Measurements from ENCODE around the gene CHST8.

Gene CHST8

GRCh38 chr19:33778089-33778791 is 156.5 kb downstream of the CHST8 start:
- TF ChIP-seq, protein P1, sequence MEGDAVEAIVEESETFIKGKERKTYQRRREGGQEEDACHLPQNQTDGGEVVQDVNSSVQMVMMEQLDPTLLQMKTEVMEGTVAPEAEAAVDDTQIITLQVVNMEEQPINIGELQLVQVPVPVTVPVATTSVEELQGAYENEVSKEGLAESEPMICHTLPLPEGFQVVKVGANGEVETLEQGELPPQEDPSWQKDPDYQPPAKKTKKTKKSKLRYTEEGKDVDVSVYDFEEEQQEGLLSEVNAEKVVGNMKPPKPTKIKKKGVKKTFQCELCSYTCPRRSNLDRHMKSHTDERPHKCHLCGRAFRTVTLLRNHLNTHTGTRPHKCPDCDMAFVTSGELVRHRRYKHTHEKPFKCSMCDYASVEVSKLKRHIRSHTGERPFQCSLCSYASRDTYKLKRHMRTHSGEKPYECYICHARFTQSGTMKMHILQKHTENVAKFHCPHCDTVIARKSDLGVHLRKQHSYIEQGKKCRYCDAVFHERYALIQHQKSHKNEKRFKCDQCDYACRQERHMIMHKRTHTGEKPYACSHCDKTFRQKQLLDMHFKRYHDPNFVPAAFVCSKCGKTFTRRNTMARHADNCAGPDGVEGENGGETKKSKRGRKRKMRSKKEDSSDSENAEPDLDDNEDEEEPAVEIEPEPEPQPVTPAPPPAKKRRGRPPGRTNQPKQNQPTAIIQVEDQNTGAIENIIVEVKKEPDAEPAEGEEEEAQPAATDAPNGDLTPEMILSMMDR (conservative IDR thresholded peaks at IDR 0.05; ENCODE audit: low read depth, low read length) = peak; percentile 100
- H3K4me3 ChIP-seq (ENCODE audit: low read length) = no peak overlapping the region
- no peak for DNase-seq (ENCODE audit: low read depth)

GRCh38 chr19:33779849-33780248 is 158.1 kb downstream of the CHST8 start:
- DNase-seq (ENCODE audit: low read depth) = no peak
- TF ChIP-seq, protein P1 (conservative IDR thresholded peaks at IDR 0.05; ENCODE audit: low read depth, low read length) = no peak
- H3K4me3 ChIP-seq (ENCODE audit: low read length) = no peak overlapping the region

- TF ChIP-seq, protein P1 (conservative IDR thresholded peaks at IDR 0.05; ENCODE audit: low read depth, low read length) = no peak
- DNase-seq (ENCODE audit: low read depth) = no peak
- H3K4me3 ChIP-seq (ENCODE audit: low read length) = no peak overlapping the region
These were observed 158.5 kb downstream of the CHST8 start for GRCh38 chr19:33780251-33780650.

GRCh38 chr19:33780746-33781145 is 159.0 kb downstream of the CHST8 start:
- no peak for DNase-seq (ENCODE audit: low read depth)
- H3K4me3 ChIP-seq (ENCODE audit: low read length) = no peak overlapping the region
- TF ChIP-seq, protein P1 (conservative IDR thresholded peaks at IDR 0.05; ENCODE audit: low read depth, low read length) = no peak

DNA sequence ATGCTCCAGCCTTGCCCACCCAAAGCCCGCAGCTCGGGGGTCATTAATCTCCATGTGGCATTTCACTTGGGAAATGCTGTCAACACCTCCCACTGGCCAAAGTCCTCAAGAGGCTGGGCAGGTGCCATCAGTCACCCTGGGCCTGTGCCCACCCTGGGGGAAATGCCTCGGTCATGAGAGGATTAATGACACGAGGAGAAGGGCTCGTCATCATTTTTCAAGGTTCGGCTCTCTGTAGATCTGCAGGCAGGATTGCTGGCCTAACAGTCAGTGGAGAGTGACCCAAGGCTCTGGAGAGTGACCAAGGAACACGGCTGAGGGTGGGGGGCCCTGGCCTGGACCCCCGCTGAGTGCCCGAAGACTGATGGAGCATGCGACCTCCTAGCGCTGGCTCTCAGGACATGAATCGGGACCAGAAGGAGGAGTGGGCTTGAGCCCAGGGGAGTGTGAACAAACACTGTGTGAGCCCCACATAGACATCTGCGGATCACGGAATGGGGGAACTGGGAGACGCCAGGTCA is 159.7 kb downstream of the CHST8 start:
- TF ChIP-seq, protein P1 (conservative IDR thresholded peaks at IDR 0.05; ENCODE audit: low read depth, low read length) = no peak
- H3K4me3 ChIP-seq (ENCODE audit: low read length) = no peak overlapping the region
- DNase-seq (ENCODE audit: low read depth) = no peak

GRCh38 chr19:33781996-33782395 is 160.2 kb downstream of the CHST8 start:
- no peak overlapping the region for H3K4me3 ChIP-seq (ENCODE audit: low read length)
- no peak for DNase-seq (ENCODE audit: low read depth)
- TF ChIP-seq, protein P1 (conservative IDR thresholded peaks at IDR 0.05; ENCODE audit: low read depth, low read length) = no peak

DNA sequence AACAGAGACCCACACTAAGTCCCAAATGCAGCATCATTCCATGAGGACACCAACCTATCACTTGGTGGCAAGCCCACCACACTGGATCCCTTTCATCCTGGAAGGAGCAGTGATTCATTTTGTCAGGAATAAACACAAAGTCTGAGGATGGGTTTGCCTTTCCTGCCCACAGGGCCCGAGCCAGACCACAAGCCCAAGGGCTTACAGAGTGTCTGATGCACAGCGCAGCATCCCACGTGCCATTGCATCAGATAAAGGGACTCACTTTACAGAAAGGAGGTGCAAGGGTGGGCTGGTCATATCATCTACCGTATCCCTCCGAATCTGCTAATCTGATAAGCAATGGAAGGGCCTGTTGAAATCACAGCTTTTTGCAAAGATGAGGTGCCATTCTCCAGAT is 162.7 kb downstream of the CHST8 start:
- no peak for DNase-seq (ENCODE audit: low read depth)
- no peak overlapping the region for H3K4me3 ChIP-seq (ENCODE audit: low read length)
- TF ChIP-seq, protein P1 (conservative IDR thresholded peaks at IDR 0.05; ENCODE audit: low read depth, low read length) = no peak
